ENCODE data around the gene ZNHIT3. TPM values are rescaled to one million over a fixed set of nuclear protein-coding genes. Genes with fewer than 3 reads are reported as not detected.

Gene ZNHIT3
- total RNA-seq, 4 donors from 2014 or later, result 21.0 to 31.5 (median 26.8) TPM

- Histone ChIP-seq H3K27me3 (no peaks in the 10 kb centered on the region), H3K36me3 (peaks cover 0 to 92% (median 7%) of the 10 kb centered on the region in 3 donors), H3K4me3 (no peak overlapping the region), H3K9me3 (no peaks in the 10 kb centered on the region), H3K27ac (no peak overlapping the region), H3K4me1 (no peaks in the 10 kb centered on the region)
- no peak for TF ChIP-seq POLR2A (IDR thresholded peaks at IDR 0.05)
- TF ChIP-seq EP300 (IDR thresholded peaks at IDR 0.05), result no peak
- no peak for TF ChIP-seq CTCF (IDR thresholded peaks at IDR 0.05)
- WGBS, 2 donors, result 94% methylated on average over 5 of the region's 5 CpGs
- no peak for DNase-seq (ENCODE audit: low spot score in 2 of 2)
Observed at GRCh38 chr17:36512641-36513040, 26.2 kb downstream of the ZNHIT3 start.

- TF ChIP-seq EP300 (IDR thresholded peaks at IDR 0.05) (no peak), POLR2A (IDR thresholded peaks at IDR 0.05) (no peak), CTCF (IDR thresholded peaks at IDR 0.05) (no peak)
- no peak for DNase-seq (ENCODE audit: low spot score in 2 of 2)
- Histone ChIP-seq H3K4me3 (no peak overlapping the region), H3K27ac (no peak overlapping the region), H3K27me3 (no peaks in the 10 kb centered on the region), H3K36me3 (peaks cover 0 to 76% (median 0%) of the 10 kb centered on the region in 3 donors), H3K9me3 (no peaks in the 10 kb centered on the region), H3K4me1 (no peaks in the 10 kb centered on the region)
- WGBS, 2 donors, result 89 to 93% methylated on average over 2 to 3 of the region's 3 CpGs
Observed at GRCh38 chr17:36514856-36515255, 28.4 kb downstream of the ZNHIT3 start.

GRCh38 chr17:36515837-36516236 lies 29.4 kb downstream of the ZNHIT3 start:
- no peaks in the 10 kb centered on the region for H3K27me3 ChIP-seq
- H3K4me3 ChIP-seq, result no peak overlapping the region
- 83 to 84% methylated on average over 4 of the region's 4 CpGs for WGBS, 2 donors
- TF ChIP-seq EP300 (IDR thresholded peaks at IDR 0.05) (no peak), POLR2A (IDR thresholded peaks at IDR 0.05) (no peak), CTCF (IDR thresholded peaks at IDR 0.05) (no peak)
- H3K27ac ChIP-seq, result no peak overlapping the region
- no peak for DNase-seq (ENCODE audit: low spot score in 2 of 2)
- H3K9me3 ChIP-seq, result no peaks in the 10 kb centered on the region
- peaks cover 0 to 76% (median 0%) of the 10 kb centered on the region in 3 donors for H3K36me3 ChIP-seq
- H3K4me1 ChIP-seq, result no peaks in the 10 kb centered on the region

- 91 to 92% methylated on average over 2 of the region's 2 CpGs for WGBS, 2 donors
Observed at GRCh38 chr17:36523113-36523512, 36.6 kb downstream of the ZNHIT3 start.

GRCh38 chr17:36524428-36524876 lies 38.0 kb downstream of the ZNHIT3 start:
- Histone ChIP-seq H3K4me1 (no peaks in the 10 kb centered on the region), H3K9me3 (no peaks in the 10 kb centered on the region), H3K27ac (no peak overlapping the region), H3K27me3 (no peaks in the 10 kb centered on the region), H3K4me3 (no peak overlapping the region), H3K36me3 (peaks cover 2 to 94% (median 8%) of the 10 kb centered on the region in 3 donors)
- no peak for DNase-seq (ENCODE audit: low spot score in 2 of 2)
- 94 to 98% methylated on average over 4 of the region's 4 CpGs for WGBS, 2 donors
- TF ChIP-seq CTCF (IDR thresholded peaks at IDR 0.05) (no peak), EP300 (IDR thresholded peaks at IDR 0.05) (no peak), POLR2A (IDR thresholded peaks at IDR 0.05) (no peak)

More at GRCh38 chr17:36523113-36523512, 36.6 kb downstream of the ZNHIT3 start:
- Histone ChIP-seq H3K27me3 (no peaks in the 10 kb centered on the region), H3K36me3 (peaks cover 2 to 80% (median 8%) of the 10 kb centered on the region in 3 donors), H3K27ac (no peak overlapping the region), H3K9me3 (no peaks in the 10 kb centered on the region), H3K4me3 (no peak overlapping the region), H3K4me1 (no peaks in the 10 kb centered on the region)
- no peak for DNase-seq (ENCODE audit: low spot score in 2 of 2)
- TF ChIP-seq POLR2A (IDR thresholded peaks at IDR 0.05) (no peak), EP300 (IDR thresholded peaks at IDR 0.05) (no peak), CTCF (IDR thresholded peaks at IDR 0.05) (no peak)

All from tibial nerve (tissue), 4 donors.